Activated CD8-positive, alpha-beta T cell treated with anti-CD3 and anti-CD28 coated beads for 36 hours (primary cell): ENCODE measurements around the gene MEPCE. TPM values are rescaled to one million over a fixed set of nuclear protein-coding genes. Genes with fewer than 3 reads are reported as not detected.

Experiments
- ATAC-seq: fragments of 200-7000 bp; cut with Tn5 transposase; one replicate; pipeline ENCODE4 v1.10.0; 2021; ENCODE audit warnings: mild to moderate bottlenecking, moderate library complexity
- CTCF ChIA-PET: fragments of 350-600 bp; sonication (Branson Sonifier 250); formaldehyde crosslinking; loops from one replicate; lab custom pipeline; 2021; ENCODE audit warnings: antibody characterized with exemption; lab: Charles Lee
- POLR2A ChIA-PET: fragments of 350-600 bp; sonication (Branson Sonifier 250); formaldehyde crosslinking; loops from one replicate; lab custom pipeline; 2021; ENCODE audit warnings: antibody characterized with exemption; lab: Charles Lee
- DNase-seq: peaks from one replicate; pipeline ENCODE4 v3.0.0-alpha.2; 2020
- H3K27ac Mint-ChIP-seq: one replicate; pipeline ENCODE4 v1.8.0; 2021; ENCODE audit warnings: mild to moderate bottlenecking, mixed read lengths
- H3K27me3 Mint-ChIP-seq: one replicate; pipeline ENCODE4 v1.8.0; 2021; ENCODE audit warnings: mixed read lengths
- H3K36me3 Mint-ChIP-seq: one replicate; pipeline ENCODE4 v1.8.0; 2021; ENCODE audit warnings: low read depth, mixed read lengths
- H3K4me1 Mint-ChIP-seq: one replicate; pipeline ENCODE4 v1.8.0; 2021; ENCODE audit warnings: low read depth, mixed read lengths
- H3K4me3 Mint-ChIP-seq: one replicate; pipeline ENCODE4 v1.8.0; 2021; ENCODE audit warnings: mild to moderate bottlenecking, moderate library complexity, mixed read lengths
- H3K9me3 Mint-ChIP-seq: one replicate; pipeline ENCODE4 v1.8.0; 2021; ENCODE audit warnings: mixed read lengths
- CTCF ChIP-seq: fragments of 200-600 bp; IDR thresholded peaks from one replicate; pipeline ENCODE4 v1.8.0; 2022; ENCODE audit warnings: antibody characterized with exemption, mild to moderate bottlenecking
- intact Hi-C: fragments of 100-400 bp; cut with micrococcal nuclease; formaldehyde crosslinking; loops from one replicate; pipeline ENCODE4 v1.10.0; 2022
- total RNA-seq, 2 experiments: library from RNA; stranded (reverse); gene quantifications; one replicate each; pipeline ENCODE4 v1.2.3, GENCODE V29; 2021

The MEPCE gene
- total RNA-seq, 2 experiments from 2014 or later = 38.3 to 38.8 TPM

DNA sequence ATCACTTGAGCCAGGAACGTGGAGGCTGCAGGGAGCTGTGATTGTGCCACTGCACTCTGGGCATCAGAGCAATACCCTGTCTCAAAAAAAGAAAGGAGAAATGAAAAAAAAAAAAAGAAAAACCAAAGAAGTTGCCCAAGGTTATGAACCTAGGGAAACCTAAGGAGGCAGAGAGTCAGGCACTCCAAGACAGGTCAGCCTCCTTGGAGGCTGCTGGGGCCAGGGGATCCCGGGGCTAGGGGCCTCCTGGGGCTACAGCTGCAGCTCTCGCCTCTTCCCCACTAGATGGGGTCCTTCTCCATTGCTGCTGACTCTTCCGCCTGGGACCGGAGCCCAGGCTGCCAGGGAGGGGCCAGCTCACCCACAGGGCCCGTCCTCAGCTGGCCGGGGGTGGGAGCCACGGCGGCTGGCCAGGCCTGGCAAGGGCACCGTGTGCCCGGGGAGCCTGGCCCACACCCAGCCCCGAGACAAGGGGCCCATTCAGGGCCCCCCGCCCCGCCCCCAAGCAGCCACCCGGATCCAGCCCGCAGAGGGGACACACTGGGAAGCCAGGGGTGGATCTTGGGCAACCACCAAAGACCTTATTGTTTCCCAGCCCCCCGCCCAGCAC, 36.2 kb downstream of the MEPCE start:
- intact Hi-C loops = no loop called here
- TF ChIP-seq CTCF = no peak
- H3K27ac Mint-ChIP-seq = peak overlapping the region; percentile 11
- ChIA-PET CTCF (interaction anchor here (0.8 to 1.6 kb wide), 4 partner anchors 10 to 94 kb away, joined by 3 to 7 read pairs (median 4); no protein-coding TSS in a partner anchor), POLR2A (interaction anchor here (0.6 to 1.6 kb wide), 4 partner anchors 11 to 142 kb away, joined by 3 to 4 read pairs (median 3); no protein-coding TSS in a partner anchor)
- H3K9me3 Mint-ChIP-seq = no peaks in the 10 kb centered on the region
- no peaks in the 10 kb centered on the region for H3K27me3 Mint-ChIP-seq
- no peak for ATAC-seq
- no peak overlapping the region for H3K4me3 Mint-ChIP-seq
- H3K4me1 Mint-ChIP-seq = peaks cover 13% of the 10 kb centered on the region
- no peak for DNase-seq
- H3K36me3 Mint-ChIP-seq = peaks cover 17% of the 10 kb centered on the region

DNA sequence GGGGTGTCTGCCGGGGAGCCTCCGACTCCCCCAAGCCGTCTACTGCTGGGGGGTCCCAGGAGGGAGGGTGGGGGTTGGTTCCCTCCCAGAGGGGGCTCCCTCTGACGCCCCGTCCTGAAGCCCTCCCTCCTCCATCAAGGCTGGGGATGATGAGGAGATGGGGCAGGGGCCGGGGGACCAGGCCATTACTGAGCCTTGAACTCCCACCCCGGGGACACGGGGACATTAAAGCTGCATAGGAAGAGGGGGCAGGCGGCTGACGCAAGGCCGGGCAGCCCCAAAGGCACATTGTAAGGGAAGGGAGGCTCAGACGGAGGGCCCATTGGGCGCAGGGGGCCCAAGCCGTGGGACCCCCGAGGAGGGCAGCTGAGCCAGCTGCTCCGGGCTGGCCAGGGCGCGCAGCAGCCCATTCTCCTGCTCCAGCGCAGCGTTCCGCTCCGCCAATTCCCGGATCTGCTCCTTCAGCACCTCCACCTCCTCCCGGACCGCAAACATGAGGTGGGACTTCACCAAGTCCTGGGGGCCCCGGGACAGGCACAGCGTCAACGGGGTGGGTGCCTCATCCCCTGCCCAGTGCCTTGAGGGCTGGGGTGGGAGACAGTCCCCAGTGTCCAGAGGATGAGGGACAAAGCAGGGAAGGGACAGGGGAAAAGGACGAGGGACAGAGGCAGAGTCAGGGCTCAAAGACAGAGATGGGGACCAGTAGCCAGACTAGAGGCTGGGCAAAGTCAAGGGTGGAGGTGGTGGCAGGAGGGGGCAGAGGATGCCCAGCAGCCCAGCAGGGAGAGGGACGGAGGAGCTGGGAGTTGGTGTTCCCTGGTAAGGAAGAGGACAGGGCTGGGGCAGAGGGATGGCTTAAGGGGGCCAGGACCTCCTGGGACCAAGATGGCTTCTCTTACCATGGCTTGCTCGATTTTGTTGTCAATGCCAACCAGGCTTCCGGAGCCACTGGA, 37.3 kb downstream of the MEPCE start:
- no peaks in the 10 kb centered on the region for H3K27me3 Mint-ChIP-seq
- TF ChIP-seq CTCF = no peak
- no peak overlapping the region for H3K4me3 Mint-ChIP-seq
- peaks cover 21% of the 10 kb centered on the region for H3K36me3 Mint-ChIP-seq
- ATAC-seq (no peak), DNase-seq (no peak)
- H3K4me1 Mint-ChIP-seq = peaks cover 15% of the 10 kb centered on the region
- CTCF ChIA-PET = no interaction called here
- POLR2A ChIA-PET = interaction anchor here (0.9 kb wide), 1 partner anchor 39 kb away, joined by 3 read pairs; the partner anchor contains the start of gene ZCWPW1
- H3K27ac Mint-ChIP-seq = no peak overlapping the region
- intact Hi-C loops = no loop called here
- no peaks in the 10 kb centered on the region for H3K9me3 Mint-ChIP-seq

DNA sequence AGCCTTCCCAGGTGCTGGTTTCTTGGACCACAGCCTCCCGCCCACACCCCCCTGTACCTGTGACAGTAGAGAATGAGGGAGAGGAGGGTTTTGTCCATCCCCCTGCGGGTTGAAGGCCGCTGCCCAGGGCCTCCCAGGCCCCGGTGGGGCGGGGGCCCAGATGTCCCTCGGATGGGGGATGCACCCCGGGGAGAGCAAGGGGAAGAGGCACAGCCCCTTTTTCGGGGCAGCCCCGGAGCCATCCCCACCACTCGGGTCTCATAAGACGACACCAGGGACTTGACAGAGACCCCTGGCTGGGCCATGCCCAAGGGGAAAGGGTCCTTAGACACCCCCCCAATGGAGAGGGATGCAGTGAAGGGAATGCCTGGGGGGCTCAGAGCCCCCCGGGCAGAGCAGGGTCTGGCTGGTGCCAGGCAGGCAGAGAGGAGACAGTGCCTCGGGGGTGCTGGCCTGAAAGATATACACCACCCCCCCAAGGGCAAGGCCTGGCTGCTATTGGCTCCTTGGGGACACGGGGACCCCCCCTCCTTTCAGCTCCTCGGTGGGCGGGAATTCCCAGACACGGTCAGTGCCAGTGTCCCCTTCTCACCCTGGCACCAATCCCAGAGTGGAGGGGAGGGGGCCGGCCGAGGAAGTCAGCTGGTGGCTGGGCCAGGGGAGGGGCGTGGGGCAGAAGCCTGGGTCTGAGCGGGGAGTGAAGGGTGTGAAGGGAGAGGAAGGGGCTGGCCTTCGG, 38.2 kb downstream of the MEPCE start:
- TF ChIP-seq CTCF = no peak
- CTCF ChIA-PET = interaction anchor here (4.5 kb wide), 1 partner anchor 92 kb away, joined by 41 read pairs; no protein-coding TSS in a partner anchor
- POLR2A ChIA-PET = interaction anchor here (0.9 kb wide), 1 partner anchor 40 kb away, joined by 3 read pairs; the partner anchor contains the start of gene ZCWPW1
- Mint-ChIP-seq H3K27me3 (no peaks in the 10 kb centered on the region), H3K4me3 (no peak overlapping the region), H3K27ac (no peak overlapping the region), H3K4me1 (peaks cover 18% of the 10 kb centered on the region), H3K36me3 (peaks cover 23% of the 10 kb centered on the region), H3K9me3 (no peaks in the 10 kb centered on the region)
- intact Hi-C loops = no loop called here
- no peak for ATAC-seq
- DNase-seq = no peak

- H3K27ac Mint-ChIP-seq = peak overlapping the region; percentile 57
- no peaks in the 10 kb centered on the region for H3K27me3 Mint-ChIP-seq
- H3K4me3 Mint-ChIP-seq = no peak overlapping the region
- ChIA-PET POLR2A (interaction anchor here (0.5 to 1.6 kb wide), 5 partner anchors 9 to 220 kb away, joined by 3 to 5 read pairs (median 3); partner anchors contain the start of gene NYAP1), CTCF (interaction anchor here (0.6 to 4.5 kb wide), 37 partner anchors 8 to 243 kb away, joined by 3 to 41 read pairs (median 3); partner anchors contain the start of genes AGFG2, FBXO24, LRCH4 and MOSPD3)
- TF ChIP-seq CTCF = peak; percentile 82
- H3K4me1 Mint-ChIP-seq = peaks cover 33% of the 10 kb centered on the region
- ATAC-seq = peak; percentile 89
- intact Hi-C loops = loop anchor here (10.0 kb wide), 1 partner anchor 225 kb away; the partner anchor contains the start of gene GIGYF1
- peak; percentile 87 for DNase-seq
- no peaks in the 10 kb centered on the region for H3K9me3 Mint-ChIP-seq
- peaks cover 34% of the 10 kb centered on the region for H3K36me3 Mint-ChIP-seq
These were observed 39.8 kb downstream of the MEPCE start for GRCh38 chr7:100469227-100470044.
